ENCODE measurements around the gene HDAC1.
"Not testable (repeated sequence)": the region's sequence is repeated elsewhere in the genome, so short reads cannot be mapped to it uniquely, and the experiment has no call there.

The HDAC1 gene

DNA sequence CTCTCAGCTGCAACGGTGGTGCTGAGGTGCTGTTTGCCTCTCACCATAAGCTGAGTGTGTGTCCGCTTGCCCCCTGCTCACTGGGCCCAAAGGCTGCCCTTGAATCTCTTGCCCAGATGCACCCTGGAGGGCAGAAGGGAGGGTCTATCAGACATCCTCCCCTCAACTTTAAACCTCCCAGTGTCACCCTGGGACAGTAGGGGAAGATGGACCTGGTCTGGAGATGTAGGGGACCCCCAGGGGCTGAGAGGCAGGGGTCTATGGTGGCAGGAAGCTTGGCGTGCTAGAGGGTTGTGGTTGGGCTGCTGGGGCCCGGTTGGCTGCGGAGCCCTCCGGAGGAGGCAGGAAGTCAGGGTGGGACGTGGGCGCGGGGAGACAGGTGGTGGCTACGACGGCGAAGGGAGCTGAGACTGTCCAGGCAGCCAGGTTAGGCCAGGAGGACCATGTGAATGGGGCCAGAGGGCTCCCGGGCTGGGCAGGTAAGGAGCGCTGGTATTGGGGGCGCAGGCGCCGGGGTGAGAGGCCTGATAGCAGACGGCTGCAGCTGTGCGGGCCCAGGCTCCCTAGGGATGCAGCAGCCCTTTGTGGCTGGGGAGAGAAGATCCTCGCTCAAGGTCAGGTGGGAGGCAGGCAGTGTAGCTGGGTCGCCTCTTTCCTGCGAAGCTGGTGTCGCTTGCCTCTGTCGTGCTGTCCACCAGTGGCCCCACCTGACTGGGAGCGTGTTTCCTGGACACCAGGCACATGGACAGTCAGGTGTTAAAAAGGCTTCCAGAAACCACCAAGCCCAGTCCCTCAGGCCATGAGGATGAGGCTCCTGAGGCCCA, 40.8 kb upstream of the HDAC1 start, which contains the start of gene LCK:
TSS of gene LCK (plus strand) at position 373 of the 824 bp plus-strand sequence. CDS start 23,065 bp downstream, outside the sequence.
- DNase-seq (ENCODE audit: low read depth): no peak
- H3K4me3 ChIP-seq (ENCODE audit: low read length): no peak within 1 kb of the TSS
- TF ChIP-seq, protein P1, sequence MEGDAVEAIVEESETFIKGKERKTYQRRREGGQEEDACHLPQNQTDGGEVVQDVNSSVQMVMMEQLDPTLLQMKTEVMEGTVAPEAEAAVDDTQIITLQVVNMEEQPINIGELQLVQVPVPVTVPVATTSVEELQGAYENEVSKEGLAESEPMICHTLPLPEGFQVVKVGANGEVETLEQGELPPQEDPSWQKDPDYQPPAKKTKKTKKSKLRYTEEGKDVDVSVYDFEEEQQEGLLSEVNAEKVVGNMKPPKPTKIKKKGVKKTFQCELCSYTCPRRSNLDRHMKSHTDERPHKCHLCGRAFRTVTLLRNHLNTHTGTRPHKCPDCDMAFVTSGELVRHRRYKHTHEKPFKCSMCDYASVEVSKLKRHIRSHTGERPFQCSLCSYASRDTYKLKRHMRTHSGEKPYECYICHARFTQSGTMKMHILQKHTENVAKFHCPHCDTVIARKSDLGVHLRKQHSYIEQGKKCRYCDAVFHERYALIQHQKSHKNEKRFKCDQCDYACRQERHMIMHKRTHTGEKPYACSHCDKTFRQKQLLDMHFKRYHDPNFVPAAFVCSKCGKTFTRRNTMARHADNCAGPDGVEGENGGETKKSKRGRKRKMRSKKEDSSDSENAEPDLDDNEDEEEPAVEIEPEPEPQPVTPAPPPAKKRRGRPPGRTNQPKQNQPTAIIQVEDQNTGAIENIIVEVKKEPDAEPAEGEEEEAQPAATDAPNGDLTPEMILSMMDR (IDR thresholded peaks at IDR 0.05; ENCODE audit: insufficient read depth, low read depth, low read length, missing control alignments): no peak

DNA sequence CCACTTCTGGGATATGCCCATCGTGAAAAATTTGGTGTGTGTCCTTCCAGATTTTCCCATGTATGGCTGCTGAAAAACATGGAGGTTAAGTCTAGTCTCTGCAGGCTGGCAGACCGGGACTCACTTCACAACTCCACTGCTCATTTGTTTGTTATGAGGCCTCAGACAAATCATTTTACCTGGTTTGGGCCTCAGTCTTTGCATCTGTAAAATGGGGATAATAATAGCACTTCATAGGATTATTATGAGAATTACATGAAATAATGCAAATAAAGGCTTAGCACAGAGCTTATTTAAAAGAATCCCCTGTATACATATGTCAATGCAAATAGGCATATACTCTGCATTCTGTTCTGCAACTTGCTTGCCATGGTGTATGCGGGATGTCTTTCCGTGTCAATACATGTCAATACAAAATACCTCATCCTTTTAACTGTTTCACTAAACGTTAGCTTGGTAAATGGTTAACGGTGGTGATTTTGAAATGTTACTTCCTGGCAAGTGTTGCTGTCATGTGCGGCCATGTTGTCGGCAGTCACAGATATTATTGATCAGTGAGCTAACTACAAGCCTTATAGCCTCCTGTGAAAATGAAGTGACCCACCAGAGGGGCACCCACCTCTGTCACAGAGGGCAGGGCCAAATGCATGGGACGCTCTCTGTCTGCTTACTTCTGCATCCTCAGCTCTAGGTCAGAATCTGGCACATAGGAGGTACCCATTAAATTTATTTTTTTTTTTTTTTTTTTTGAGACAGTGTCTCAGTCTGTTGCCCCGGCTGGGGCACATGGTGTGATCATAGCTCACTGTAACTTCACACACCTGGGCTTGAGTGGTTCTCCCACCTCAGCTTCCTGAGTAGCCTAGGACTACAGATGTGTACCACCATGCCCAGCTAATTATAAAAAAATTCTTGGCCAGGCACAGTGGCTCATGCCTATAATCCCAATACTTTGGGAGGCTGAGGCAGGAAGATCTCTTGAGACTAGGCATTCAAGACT, 36.5 kb upstream of the HDAC1 start:
- TF ChIP-seq, protein P1 (IDR thresholded peaks at IDR 0.05; ENCODE audit: insufficient read depth, low read depth, low read length, missing control alignments): no peak
- DNase-seq (ENCODE audit: low read depth): no peak
- H3K4me3 ChIP-seq (ENCODE audit: low read length): no peak overlapping the region

- DNase-seq (ENCODE audit: low read depth): no peak
- no peak overlapping the region for H3K4me3 ChIP-seq (ENCODE audit: low read length)
- TF ChIP-seq, protein P1 (IDR thresholded peaks at IDR 0.05; ENCODE audit: insufficient read depth, low read depth, low read length, missing control alignments): no peak
Observed at GRCh38 chr1:32256473-32257226, 35.2 kb upstream of the HDAC1 start.

DNA sequence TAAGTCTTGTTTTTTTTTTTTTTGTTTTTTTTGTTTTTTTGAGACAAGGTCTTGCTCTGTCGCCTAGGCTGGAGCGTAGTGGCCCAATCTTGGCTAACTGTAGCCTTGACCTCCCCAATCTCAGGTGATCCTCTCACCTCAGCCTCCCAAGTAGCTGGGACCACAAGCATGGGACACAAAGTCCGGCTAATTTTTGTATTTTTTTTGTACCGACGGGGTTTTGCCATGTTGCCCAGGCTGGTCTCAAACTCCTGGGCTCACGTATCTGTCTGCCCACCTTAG, 34.7 kb upstream of the HDAC1 start:
- no peak overlapping the region for H3K4me3 ChIP-seq (ENCODE audit: low read length)
- DNase-seq (ENCODE audit: low read depth): no peak
- TF ChIP-seq, protein P1 (IDR thresholded peaks at IDR 0.05; ENCODE audit: insufficient read depth, low read depth, low read length, missing control alignments): no peak

DNA sequence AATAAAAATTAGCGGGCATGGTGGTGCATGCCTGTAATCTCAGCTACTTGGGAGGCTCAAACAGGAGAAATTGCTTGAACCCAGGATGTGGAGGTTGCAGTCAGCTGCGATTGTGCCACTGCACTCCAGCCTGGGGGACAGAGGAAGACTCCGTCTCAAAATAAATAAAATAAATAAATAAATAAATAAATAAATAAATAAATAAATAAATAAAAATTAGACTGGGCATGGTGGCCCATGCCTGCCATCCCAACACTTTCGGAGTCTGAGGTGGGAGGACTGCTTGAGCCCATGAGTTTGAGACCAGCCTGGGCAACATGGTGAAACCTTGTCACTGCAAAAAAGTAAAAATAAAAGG, 28.7 kb upstream of the HDAC1 start:
- H3K4me3 ChIP-seq (ENCODE audit: low read length); DNase-seq (ENCODE audit: low read depth): not testable (repeated sequence)

DNA sequence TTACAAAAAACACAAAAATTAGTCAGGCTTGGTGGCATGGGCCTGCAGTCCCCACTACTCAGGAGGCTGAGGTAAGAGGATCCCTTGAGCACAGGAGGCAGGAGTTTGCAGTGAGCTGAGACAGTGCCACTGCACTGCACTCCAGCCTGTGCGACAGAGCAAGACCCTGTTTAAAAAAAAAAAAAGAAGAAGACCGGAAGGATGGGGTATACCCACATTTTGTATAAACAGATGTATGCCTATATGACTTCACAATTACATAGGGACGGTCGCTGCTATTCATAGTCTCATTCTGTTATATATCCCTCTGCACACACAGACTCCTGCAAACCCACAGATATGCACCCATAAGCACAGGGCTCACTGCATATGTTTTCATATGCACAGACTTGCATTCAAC, 28.1 kb upstream of the HDAC1 start:
- TF ChIP-seq, protein P1 (IDR thresholded peaks at IDR 0.05; ENCODE audit: insufficient read depth, low read depth, low read length, missing control alignments): no peak
- no peak overlapping the region for H3K4me3 ChIP-seq (ENCODE audit: low read length)
- DNase-seq (ENCODE audit: low read depth): no peak

- DNase-seq (ENCODE audit: low read depth): no peak
- TF ChIP-seq, protein P1 (IDR thresholded peaks at IDR 0.05; ENCODE audit: insufficient read depth, low read depth, low read length, missing control alignments): no peak
- H3K4me3 ChIP-seq (ENCODE audit: low read length): no peak overlapping the region
Observed at GRCh38 chr1:32265846-32266245, 26.0 kb upstream of the HDAC1 start.

Data from epithelial cell of esophagus (primary cell).